H1 (cell line): ENCODE measurements around the gene TFAP2E. TPM values are rescaled to one million over a fixed set of nuclear protein-coding genes. Genes with fewer than 3 reads are reported as not detected.

Source experiments
- CBX5 ChIP-seq: fragments of 300-800, 300-1000 bp; sonication (generic); IDR thresholded peaks from 2 replicates; pipeline ENCODE4 v1.7.1; 2016; ENCODE audit warnings: antibody characterized with exemption, low read length, low read depth
- EZH2 ChIP-seq: fragments of 200-600 bp; sonication (generic); IDR thresholded peaks from 2 replicates; pipeline ENCODE4 v1.7.1; 2012; ENCODE audit warnings: low read depth, mild to moderate bottlenecking, moderate library complexity, low read length, inconsistent platforms; ENCODE audit not compliant: severe bottlenecking
- GABPA ChIP-seq: IDR thresholded peaks from 2 replicates; pipeline ENCODE4 v1.6.1; 2011; ENCODE audit warnings: mild to moderate bottlenecking, low read length, moderate library complexity, borderline replicate concordance; ENCODE audit not compliant: insufficient read depth
- HDAC6 ChIP-seq: IDR thresholded peaks from one replicate; pipeline ENCODE4 v1.7.1; 2012; ENCODE audit warnings: low read depth, mild to moderate bottlenecking, inconsistent platforms, low read length, moderate library complexity
- JUND ChIP-seq: IDR thresholded peaks from 2 replicates; pipeline ENCODE4 v1.6.1; 2011; ENCODE audit warnings: mild to moderate bottlenecking, improper control_type of control experiment, low read length
- NANOG ChIP-seq: IDR thresholded peaks from 2 replicates; pipeline ENCODE4 v1.6.1; 2011; ENCODE audit warnings: low read length, low read depth, mild to moderate bottlenecking, inconsistent platforms; ENCODE audit not compliant: insufficient read depth, poor library complexity, severe bottlenecking
- RBBP5 ChIP-seq: IDR thresholded peaks from 2 replicates; pipeline ENCODE4 v1.7.1; 2012; ENCODE audit warnings: low read depth, mild to moderate bottlenecking, inconsistent platforms, low read length, moderate library complexity, borderline replicate concordance
- polyA plus RNA-seq, 7 experiments: library from polyadenylated mRNA; depleted of rRNA in 3 of 7; stranded (reverse) in 5 of 7; unstranded in 2 of 7; fragments of >200 nt in 5 of 7; fragments of 200-250 nt in 2 of 7; gene quantifications; 1 replicate in 5 of 7; 2 replicates in 1 of 7; 4 replicates in 1 of 7; pipeline versions ENCODE4 v1.2.1 to v1.2.3, GENCODE V29; 2011 to 2013; ENCODE audit warnings: missing spikeins in 2 of 7, mixed read lengths in 2 of 7
- total RNA-seq: library from RNA; stranded (reverse); fragmentation: NEBNext Ultra II Directional; extraction: Animal tissue kit (Norgen Biotek cat#: 25700); gene quantifications from 2 replicates; pipeline ENCODE4 v1.2.1, GENCODE V29; 2021

Gene TFAP2E
- total and polyA plus RNA-seq, 2 of the 8 experiments (the other 6 are each of a cell fraction or from before 2014, with no cell fraction given) = 0.24 to 0.50 TPM

DNA sequence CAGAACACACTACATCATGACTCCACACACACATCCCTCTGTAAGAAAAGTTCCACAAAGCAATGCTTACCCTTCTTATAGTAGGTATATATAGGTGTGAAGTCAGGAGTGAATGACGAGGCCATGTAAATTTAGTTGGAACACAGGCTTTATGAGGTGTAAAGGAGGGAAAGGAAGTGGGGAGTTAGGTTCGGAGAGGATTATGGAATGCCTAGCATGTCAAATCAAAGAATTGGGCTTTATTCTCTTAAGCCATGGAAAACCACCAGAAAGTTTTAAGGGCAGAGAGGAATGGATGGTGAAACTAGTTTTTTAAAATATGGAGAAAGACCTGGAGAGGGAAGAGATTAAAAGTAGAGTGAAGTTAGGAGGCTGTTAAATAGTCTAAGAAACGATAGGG lies 26.3 kb downstream of the TFAP2E start (continued):
- no peak for TF ChIP-seq CBX5
- TF ChIP-seq JUND = no peak
- no peak for TF ChIP-seq HDAC6
- no peak for TF ChIP-seq GABPA
- no peak for TF ChIP-seq NANOG
- no peak for TF ChIP-seq RBBP5
- TF ChIP-seq EZH2 = no peak
